Endodermal cell (in vitro differentiated cells): Measurements from ENCODE around the gene DHX32. TPM values are rescaled to one million over a fixed set of nuclear protein-coding genes. Genes with fewer than 3 reads are reported as not detected.
A peak's percentile ranks its signal among the peaks of the same experiment; 100 is the strongest.

ENCODE experiments used
- DNase-seq: peaks from one replicate; pipeline ENCODE4 v3.0.0-alpha.2; 2017
- H3K27ac ChIP-seq: 2 replicates; pipeline ENCODE4 v1.5.1; 2013; ENCODE audit warnings: mild to moderate bottlenecking, low read depth, low read length, moderate library complexity
- H3K27me3 ChIP-seq: 2 replicates; pipeline ENCODE4 v1.6.1; 2013; ENCODE audit warnings: mild to moderate bottlenecking, low read length, moderate library complexity; ENCODE audit not compliant: insufficient read depth, control insufficient read depth, poor library complexity, severe bottlenecking
- H3K36me3 ChIP-seq: 2 replicates; pipeline ENCODE4 v1.7.0; 2013; ENCODE audit warnings: mild to moderate bottlenecking, low read length, moderate library complexity; ENCODE audit not compliant: control insufficient read depth, insufficient read depth
- H3K4me1 ChIP-seq: one replicate; pipeline ENCODE4 v1.7.0; 2013; ENCODE audit warnings: low read length; ENCODE audit not compliant: control insufficient read depth, insufficient read depth
- H3K4me3 ChIP-seq: 2 replicates; pipeline ENCODE4 v1.5.1; 2013; ENCODE audit warnings: mild to moderate bottlenecking, low read length, moderate library complexity
- H3K9ac ChIP-seq: 2 replicates; pipeline ENCODE4 v1.6.1; 2013; ENCODE audit warnings: mild to moderate bottlenecking, low read length, moderate library complexity; ENCODE audit not compliant: poor library complexity, severe bottlenecking; ENCODE audit errors: extremely low read depth
- H3K9me3 ChIP-seq: 2 replicates; pipeline ENCODE4 v1.6.1; 2013; ENCODE audit warnings: mild to moderate bottlenecking, low read length, moderate library complexity; ENCODE audit not compliant: control insufficient read depth
- H3K27ac Mint-ChIP-seq: 2 replicates; pipeline ENCODE4 v1.8.0; 2020; ENCODE audit warnings: mixed read lengths
- H3K27me3 Mint-ChIP-seq: 2 replicates; pipeline ENCODE4 v1.8.0; 2021; ENCODE audit warnings: mild to moderate bottlenecking, mixed read lengths; ENCODE audit not compliant: insufficient read depth
- H3K36me3 Mint-ChIP-seq: 2 replicates; pipeline ENCODE4 v1.8.0; 2020; ENCODE audit warnings: low read depth, mixed read lengths
- H3K4me1 Mint-ChIP-seq: 2 replicates; pipeline ENCODE4 v1.8.0; 2020; ENCODE audit warnings: mixed read lengths
- H3K4me3 Mint-ChIP-seq: 2 replicates; pipeline ENCODE4 v1.8.0; 2020; ENCODE audit warnings: mild to moderate bottlenecking, moderate library complexity, mixed read lengths
- H3K9me3 Mint-ChIP-seq: 2 replicates; pipeline ENCODE4 v1.8.0; 2020; ENCODE audit warnings: mild to moderate bottlenecking, mixed read lengths
- WGBS, 2 experiments: methylation state at CpG; one replicate each; pipeline versions ENCODE4 v1.1.5 to v1.1.7; 2013; ENCODE audit warnings: missing lambda C conversion rate in 2 of 2, mixed read lengths in 1 of 2; ENCODE audit not compliant: insufficient coverage in 1 of 2, insufficient read length in 1 of 2; 5-methylcytosine and 5-hydroxymethylcytosine counted together
- total RNA-seq, 2 donors: library from RNA; stranded (reverse); fragmentation: NEBNext Ultra II Directional in 1 of 2; extraction: Animal tissue kit (Norgen Biotek cat#: 25700) in 1 of 2; gene quantifications; 2 replicates in 1 of 2; 3 replicates in 1 of 2; pipeline ENCODE4 v1.2.1, GENCODE V29; 2021
- TF ChIP-seq, protein P1 (sequence below): fragments of 200-600 bp; sonication (generic); conservative IDR thresholded peaks from 2 replicates; pipeline ENCODE4 v1.5.0; 2021; ENCODE audit warnings: antibody characterized with exemption, mild to moderate bottlenecking

Gene DHX32
- total RNA-seq, 2 donors from 2014 or later: 25.4 to 38.1 TPM

DNA sequence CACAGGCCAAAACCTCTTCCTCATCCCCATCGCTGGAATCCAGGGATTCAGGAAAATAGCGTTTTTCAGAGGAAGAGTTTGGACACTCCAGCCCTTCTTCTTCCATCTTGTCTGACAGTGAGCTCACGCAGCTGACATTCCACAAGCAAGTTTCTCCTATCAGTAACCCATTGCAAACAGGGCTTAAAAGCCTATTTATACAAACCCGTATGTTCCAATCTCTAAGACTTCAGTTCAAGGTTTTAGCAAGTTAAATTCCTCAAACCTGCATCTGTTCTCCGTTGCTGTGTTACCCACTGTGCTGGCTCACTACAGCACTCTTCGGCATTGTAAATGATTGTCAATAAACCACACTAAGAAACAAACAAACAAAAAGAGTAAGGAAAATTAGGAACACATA lies 373 bp downstream of the DHX32 start:
- Mint-ChIP-seq H3K4me1 (peaks cover 18% of the 10 kb centered on the region), H3K4me3 (peak overlapping the region; percentile 31), H3K27me3 (peaks cover 16% of the 10 kb centered on the region), H3K9me3 (peaks cover 46% of the 10 kb centered on the region), H3K36me3 (peaks cover 59% of the 10 kb centered on the region), H3K27ac (peak overlapping the region; percentile 86)
- peaks cover 43% of the 10 kb centered on the region for H3K9me3 ChIP-seq
- H3K4me1 ChIP-seq: peaks cover 4% of the 10 kb centered on the region
- peaks cover 34% of the 10 kb centered on the region for H3K36me3 ChIP-seq
- no peak for DNase-seq
- H3K27ac ChIP-seq: peak overlapping the region; percentile 37
- H3K9ac ChIP-seq: peak overlapping the region; percentile 44
- peak overlapping the region; percentile 60 for H3K4me3 ChIP-seq
- TF ChIP-seq, protein P1, sequence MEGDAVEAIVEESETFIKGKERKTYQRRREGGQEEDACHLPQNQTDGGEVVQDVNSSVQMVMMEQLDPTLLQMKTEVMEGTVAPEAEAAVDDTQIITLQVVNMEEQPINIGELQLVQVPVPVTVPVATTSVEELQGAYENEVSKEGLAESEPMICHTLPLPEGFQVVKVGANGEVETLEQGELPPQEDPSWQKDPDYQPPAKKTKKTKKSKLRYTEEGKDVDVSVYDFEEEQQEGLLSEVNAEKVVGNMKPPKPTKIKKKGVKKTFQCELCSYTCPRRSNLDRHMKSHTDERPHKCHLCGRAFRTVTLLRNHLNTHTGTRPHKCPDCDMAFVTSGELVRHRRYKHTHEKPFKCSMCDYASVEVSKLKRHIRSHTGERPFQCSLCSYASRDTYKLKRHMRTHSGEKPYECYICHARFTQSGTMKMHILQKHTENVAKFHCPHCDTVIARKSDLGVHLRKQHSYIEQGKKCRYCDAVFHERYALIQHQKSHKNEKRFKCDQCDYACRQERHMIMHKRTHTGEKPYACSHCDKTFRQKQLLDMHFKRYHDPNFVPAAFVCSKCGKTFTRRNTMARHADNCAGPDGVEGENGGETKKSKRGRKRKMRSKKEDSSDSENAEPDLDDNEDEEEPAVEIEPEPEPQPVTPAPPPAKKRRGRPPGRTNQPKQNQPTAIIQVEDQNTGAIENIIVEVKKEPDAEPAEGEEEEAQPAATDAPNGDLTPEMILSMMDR: no peak
- H3K27me3 ChIP-seq: no peaks in the 10 kb centered on the region
- 20 to 21% methylated on average over 4 to 6 of the region's 6 CpGs for WGBS, 2 experiments

DNA sequence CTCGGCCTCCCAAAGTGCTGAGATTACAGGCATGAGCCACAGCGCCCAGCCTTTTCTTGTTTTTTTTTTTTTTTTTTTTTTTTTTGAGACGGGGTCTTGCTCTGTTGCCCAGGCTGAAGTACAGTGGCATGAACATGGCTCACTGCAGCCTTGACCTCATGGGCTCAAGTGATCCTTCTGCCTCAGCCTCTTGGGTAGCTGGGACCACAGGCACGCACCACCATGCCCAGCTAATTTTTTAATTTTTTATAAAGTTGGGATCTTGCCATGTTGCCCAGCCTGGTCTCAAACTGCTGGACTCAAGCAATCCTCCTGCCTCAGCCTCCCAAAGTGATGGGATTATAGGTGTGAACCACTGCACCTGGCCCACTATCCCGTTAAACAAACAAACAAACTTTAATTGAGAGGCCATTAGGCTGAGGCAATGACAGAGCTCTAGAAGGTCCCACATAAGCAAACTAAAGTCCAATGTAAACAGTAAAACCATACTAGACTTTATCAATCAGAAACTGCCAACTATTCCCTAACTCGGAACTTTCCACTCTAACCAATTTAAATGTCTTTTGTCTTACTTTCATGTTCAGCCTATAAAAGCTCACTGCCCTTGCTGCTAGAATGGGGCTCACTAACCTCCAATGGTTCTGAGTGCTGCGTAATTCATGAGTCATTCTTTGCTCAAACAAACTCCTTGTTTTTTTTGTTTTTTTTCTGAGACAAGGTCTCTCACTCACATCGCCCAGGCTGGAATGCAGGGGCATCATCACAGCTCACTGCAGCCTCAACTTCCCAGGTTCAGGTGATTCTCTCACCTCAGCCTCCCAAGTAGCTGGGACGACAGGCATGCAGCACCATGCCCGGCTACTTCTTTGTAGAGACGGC lies 1.9 kb downstream of the DHX32 start:
- H3K27ac ChIP-seq: no peak overlapping the region
- DNase-seq: no peak
- no peak overlapping the region for H3K9ac ChIP-seq
- peaks cover 74% of the 10 kb centered on the region for H3K36me3 Mint-ChIP-seq
- H3K9me3 Mint-ChIP-seq: peaks cover 60% of the 10 kb centered on the region
- H3K36me3 ChIP-seq: peaks cover 50% of the 10 kb centered on the region
- H3K4me3 ChIP-seq: peak overlapping the region; percentile 60
- TF ChIP-seq, protein P1: no peak
- peaks cover 16% of the 10 kb centered on the region for H3K27me3 Mint-ChIP-seq
- H3K27ac Mint-ChIP-seq: no peak overlapping the region
- H3K27me3 ChIP-seq: no peaks in the 10 kb centered on the region
- H3K4me1 Mint-ChIP-seq: peaks cover 18% of the 10 kb centered on the region
- peaks cover 4% of the 10 kb centered on the region for H3K4me1 ChIP-seq
- no peak overlapping the region for H3K4me3 Mint-ChIP-seq
- H3K9me3 ChIP-seq: peaks cover 58% of the 10 kb centered on the region
- 83 to 87% methylated on average over 7 to 11 of the region's 11 CpGs for WGBS, 2 experiments

DNA sequence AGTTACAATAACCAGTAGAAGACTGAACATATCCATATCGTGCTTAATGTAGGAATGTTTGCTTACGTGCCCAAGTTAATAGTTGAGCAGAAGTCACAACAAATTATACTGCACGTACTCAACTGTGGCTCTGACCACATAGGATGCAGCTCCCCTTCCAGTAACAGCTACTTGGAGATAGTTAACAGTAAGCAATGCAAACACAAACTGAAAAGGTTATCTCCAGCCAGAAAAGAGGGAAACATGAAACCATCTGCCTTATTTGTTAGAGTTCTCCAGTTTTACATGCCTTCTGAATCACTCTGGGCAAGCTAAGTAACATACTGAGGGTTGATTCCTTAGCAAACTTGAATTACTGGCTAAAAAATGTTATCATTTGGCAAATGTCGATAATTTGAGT lies 9.8 kb downstream of the DHX32 start:
- TF ChIP-seq, protein P1: no peak
- Histone ChIP-seq H3K9ac (no peak overlapping the region), H3K4me3 (no peak overlapping the region), H3K36me3 (peaks cover 39% of the 10 kb centered on the region), H3K4me1 (no peaks in the 10 kb centered on the region), H3K27me3 (no peaks in the 10 kb centered on the region), H3K27ac (no peak overlapping the region), H3K9me3 (peaks cover 25% of the 10 kb centered on the region)
- DNase-seq: no peak
- 95% methylated on average over 2 to 4 of the region's 4 CpGs for WGBS, 2 experiments
- Mint-ChIP-seq H3K9me3 (peaks cover 19% of the 10 kb centered on the region), H3K27me3 (no peaks in the 10 kb centered on the region), H3K36me3 (peaks cover 45% of the 10 kb centered on the region), H3K27ac (no peak overlapping the region), H3K4me1 (peaks cover 7% of the 10 kb centered on the region), H3K4me3 (no peak overlapping the region)
